ENCODE results near the gene IPO11.
A peak's percentile ranks its signal among the peaks of the same experiment; 100 is the strongest.

Gene IPO11

GRCh38 chr5:62461561-62461960 is 49.0 kb downstream of the IPO11 start:
- no peak for DNase-seq (ENCODE audit: low read depth in 2 of 2)
- H3K4me3 ChIP-seq (replicated peaks in 1 of 2; ENCODE audit: low read depth in 2 of 2, low read length in 2 of 2): no peak overlapping the region
- TF ChIP-seq CTCF (IDR thresholded peaks at IDR 0.05; ENCODE audit: low read depth, low read length): no peak

GRCh38 chr5:62465985-62466925 is 53.7 kb downstream of the IPO11 start:
- H3K4me3 ChIP-seq (replicated peaks in 1 of 2; ENCODE audit: low read depth in 2 of 2, low read length in 2 of 2): no peak overlapping the region
- DNase-seq (ENCODE audit: low read depth in 2 of 2): peak; percentile 5 to 40
- no peak for TF ChIP-seq CTCF (IDR thresholded peaks at IDR 0.05; ENCODE audit: low read depth, low read length)

GRCh38 chr5:62473209-62473608 is 60.6 kb downstream of the IPO11 start:
- peak in 1 of 2 donors; percentile 30 for DNase-seq (ENCODE audit: low read depth in 2 of 2)
- no peak overlapping the region for H3K4me3 ChIP-seq (replicated peaks in 1 of 2; ENCODE audit: low read depth in 2 of 2, low read length in 2 of 2)
- TF ChIP-seq CTCF (IDR thresholded peaks at IDR 0.05; ENCODE audit: low read depth, low read length): no peak

- peak; percentile 72 to 86 for DNase-seq (ENCODE audit: low read depth in 2 of 2)
- no peak for TF ChIP-seq CTCF (IDR thresholded peaks at IDR 0.05; ENCODE audit: low read depth, low read length)
- no peak overlapping the region for H3K4me3 ChIP-seq (replicated peaks in 1 of 2; ENCODE audit: low read depth in 2 of 2, low read length in 2 of 2)
These were observed 62.5 kb downstream of the IPO11 start for GRCh38 chr5:62475072-62475471.

GRCh38 chr5:62477801-62478200 is 65.2 kb downstream of the IPO11 start:
- H3K4me3 ChIP-seq (replicated peaks in 1 of 2; ENCODE audit: low read depth in 2 of 2, low read length in 2 of 2): no peak overlapping the region
- no peak for TF ChIP-seq CTCF (IDR thresholded peaks at IDR 0.05; ENCODE audit: low read depth, low read length)
- peak; percentile 42 to 54 for DNase-seq (ENCODE audit: low read depth in 2 of 2)

- TF ChIP-seq CTCF (IDR thresholded peaks at IDR 0.05; ENCODE audit: low read depth, low read length): no peak
- DNase-seq (ENCODE audit: low read depth in 2 of 2): no peak
- no peak overlapping the region for H3K4me3 ChIP-seq (replicated peaks in 1 of 2; ENCODE audit: low read depth in 2 of 2, low read length in 2 of 2)
These were observed 71.0 kb downstream of the IPO11 start for GRCh38 chr5:62483556-62483955.

Data from cardiac fibroblast (primary cell).